ENCODE data around the gene CPA5.
"Not testable (repeated sequence)": the region's sequence is repeated elsewhere in the genome, so short reads cannot be mapped to it uniquely, and the experiment has no call there.

Gene CPA5, protein sequence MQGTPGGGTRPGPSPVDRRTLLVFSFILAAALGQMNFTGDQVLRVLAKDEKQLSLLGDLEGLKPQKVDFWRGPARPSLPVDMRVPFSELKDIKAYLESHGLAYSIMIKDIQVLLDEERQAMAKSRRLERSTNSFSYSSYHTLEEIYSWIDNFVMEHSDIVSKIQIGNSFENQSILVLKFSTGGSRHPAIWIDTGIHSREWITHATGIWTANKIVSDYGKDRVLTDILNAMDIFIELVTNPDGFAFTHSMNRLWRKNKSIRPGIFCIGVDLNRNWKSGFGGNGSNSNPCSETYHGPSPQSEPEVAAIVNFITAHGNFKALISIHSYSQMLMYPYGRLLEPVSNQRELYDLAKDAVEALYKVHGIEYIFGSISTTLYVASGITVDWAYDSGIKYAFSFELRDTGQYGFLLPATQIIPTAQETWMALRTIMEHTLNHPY
- total RNA-seq, result 4.7 reads per million, percentile 18 among the genes with 10 or more reads in this experiment

DNA sequence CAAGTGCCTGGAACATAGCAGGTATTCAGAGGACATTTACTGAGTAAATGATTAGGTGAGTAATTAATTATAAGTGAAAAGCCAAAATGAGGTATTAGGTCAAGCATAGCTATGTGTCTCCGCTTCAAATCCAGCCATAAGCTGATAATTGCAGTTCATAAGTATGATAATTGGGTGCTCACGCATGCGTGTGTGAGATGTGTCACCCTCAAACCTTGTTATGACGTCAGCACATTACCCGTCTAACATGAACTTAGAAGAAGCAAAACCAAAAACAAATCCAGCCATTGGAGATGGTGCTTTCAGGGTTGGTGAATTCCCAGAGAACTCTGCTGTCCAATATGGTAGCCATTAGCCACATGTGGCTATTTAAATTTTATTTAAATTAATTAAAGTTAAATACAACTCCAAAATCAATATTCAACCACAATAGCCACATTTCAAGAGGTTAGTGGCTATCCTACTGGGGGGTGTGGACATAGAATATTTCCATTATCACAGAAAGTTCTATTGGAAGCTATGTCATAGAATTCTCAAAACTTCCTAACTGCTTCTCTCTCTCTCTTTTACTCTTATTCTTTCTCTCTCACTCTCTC is at the start of gene CPA5:
TSS of gene CPA5 (plus strand) at position 546 of the 596 bp plus-strand sequence. CDS start 1,670 bp downstream, outside the sequence.
- no peak for DNase-seq

GRCh38 chr7:130296221-130296951 is 48.2 kb upstream of the CPA5 start:
- no peak for DNase-seq

GRCh38 chr7:130297628-130298543 is 46.7 kb upstream of the CPA5 start:
- no peak for DNase-seq

GRCh38 chr7:130298544-130299326 is 45.9 kb upstream of the CPA5 start:
- no peak for DNase-seq

GRCh38 chr7:130299866-130300265 is 44.8 kb upstream of the CPA5 start:
- no peak for DNase-seq

- no peak for DNase-seq
These were observed 43.1 kb upstream of the CPA5 start for GRCh38 chr7:130301501-130302020.

GRCh38 chr7:130302649-130303048 is 42.0 kb upstream of the CPA5 start:
- DNase-seq, result no peak

GRCh38 chr7:130303127-130303526 is 41.5 kb upstream of the CPA5 start:
- DNase-seq, result no peak

- no peak for DNase-seq
These were observed 41.1 kb upstream of the CPA5 start for GRCh38 chr7:130303551-130303950.

GRCh38 chr7:130303982-130304381 is 40.6 kb upstream of the CPA5 start:
- DNase-seq, result no peak

- DNase-seq, result no peak
These were observed 39.7 kb upstream of the CPA5 start for GRCh38 chr7:130304878-130305277.

GRCh38 chr7:130305433-130306042 is 39.1 kb upstream of the CPA5 start:
- DNase-seq, result no peak

DNA sequence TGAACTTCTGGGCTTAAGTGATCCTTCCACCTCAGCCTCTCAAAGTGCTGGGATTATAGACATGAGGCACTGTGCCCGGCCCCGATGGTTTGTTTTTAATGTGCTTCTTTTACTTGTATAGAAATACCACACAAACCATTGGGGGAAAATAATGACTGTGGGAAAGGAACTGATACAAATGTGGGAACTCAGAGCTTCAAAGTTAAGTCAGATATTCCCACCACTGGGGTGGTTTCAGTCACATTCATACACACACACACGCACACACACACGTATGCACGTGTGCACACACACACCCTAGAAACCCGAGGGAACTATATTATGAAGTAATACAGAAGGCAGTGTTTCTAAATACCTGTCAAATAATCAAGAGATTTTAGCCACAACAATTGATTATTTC is 34.6 kb upstream of the CPA5 start:
- DNase-seq, result no peak

GRCh38 chr7:130314305-130314704 is 30.3 kb upstream of the CPA5 start:
- no peak for DNase-seq

GRCh38 chr7:130319541-130319940 is 25.1 kb upstream of the CPA5 start:
- DNase-seq, result no peak

- DNase-seq, result not testable (repeated sequence)
These were observed 22.9 kb upstream of the CPA5 start for GRCh38 chr7:130321542-130322229.

DNA sequence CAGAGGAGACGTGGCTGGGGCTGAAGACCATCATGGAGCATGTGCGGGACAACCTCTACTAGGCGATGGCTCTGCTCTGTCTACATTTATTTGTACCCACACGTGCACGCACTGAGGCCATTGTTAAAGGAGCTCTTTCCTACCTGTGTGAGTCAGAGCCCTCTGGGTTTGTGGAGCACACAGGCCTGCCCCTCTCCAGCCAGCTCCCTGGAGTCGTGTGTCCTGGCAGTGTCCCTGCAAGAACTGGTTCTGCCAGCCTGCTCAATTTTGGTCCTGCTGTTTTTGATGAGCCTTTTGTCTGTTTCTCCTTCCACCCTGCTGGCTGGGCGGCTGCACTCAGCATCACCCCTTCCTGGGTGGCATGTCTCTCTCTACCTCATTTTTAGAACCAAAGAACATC is 22.0 kb upstream of the CPA5 start:
- DNase-seq, result no peak

DNA sequence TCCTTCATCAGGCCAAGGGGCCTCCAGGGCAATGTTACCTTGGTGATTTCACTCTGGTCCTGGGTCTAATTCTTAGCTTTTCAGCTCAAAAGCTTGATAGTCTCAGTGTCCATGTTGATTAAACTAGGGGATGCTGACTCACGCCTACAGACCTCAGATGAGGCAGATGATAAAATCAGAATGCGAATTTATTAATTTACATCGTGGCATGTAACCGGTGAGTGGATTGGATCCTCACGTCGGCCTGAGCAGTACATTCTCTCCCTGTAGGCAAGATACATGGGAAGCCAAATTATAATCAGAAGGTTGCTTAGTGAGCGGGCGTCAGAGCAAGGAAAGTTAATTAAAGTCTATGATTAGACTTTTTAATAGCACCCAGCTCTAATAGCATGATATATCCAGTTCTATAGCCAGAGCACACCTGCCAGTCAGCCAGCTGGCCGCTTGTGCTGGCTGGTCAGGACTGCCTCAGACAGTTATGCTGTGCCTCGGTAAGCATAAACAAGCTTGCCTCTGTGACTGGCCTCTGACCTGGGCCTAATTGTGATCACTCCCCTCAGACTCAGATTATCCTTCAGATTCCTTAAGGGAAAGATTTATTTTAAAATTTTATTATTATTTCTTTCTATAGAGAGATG is 20.2 kb upstream of the CPA5 start:
- DNase-seq, result no peak

- DNase-seq, result no peak
These were observed 14.9 kb upstream of the CPA5 start for GRCh38 chr7:130329681-130330080.
